A549 (cell line): ENCODE data around the gene ING5. TPM values are rescaled to one million over a fixed set of nuclear protein-coding genes. Genes with fewer than 3 reads are reported as not detected.
"Not testable (repeated sequence)": the region's sequence is repeated elsewhere in the genome, so short reads cannot be mapped to it uniquely, and the experiment has no call there.

Source experiments
- ATAC-seq, 2 experiments: fragments of 200-7000 bp in 1 of 2; fragments of >200 bp in 1 of 2; cut with Nextera tagmentation in 1 of 2; cut with Tn5 transposase in 1 of 2; 3 replicates each; pipeline versions ENCODE4 v1.8.0 to v1.9.1; 2018 to 2020; ENCODE audit warnings: mild to moderate bottlenecking in 1 of 2, moderate library complexity in 1 of 2
- CTCF ChIA-PET: fragments of 300-600 bp; sonication (Branson Sonifier 250); formaldehyde crosslinking; extraction: SDS; loops from one replicate; lab custom pipeline; 2021; ENCODE audit warnings: antibody characterized with exemption, inconsistent platforms; lab: Yijun Ruan, JAX
- POLR2A ChIA-PET: fragments of 350-600 bp; formaldehyde crosslinking; extraction: SDS; loops from one replicate; lab custom pipeline; 2021; ENCODE audit warnings: antibody characterized with exemption, inconsistent platforms; lab: Yijun Ruan, JAX
- DNase-seq, 2 experiments: peaks; one replicate each; pipeline versions ENCODE4 v3.0.0 to v3.0.0-alpha.2; 2011 to 2016; ENCODE audit warnings: low read depth in 1 of 2, low spot score in 1 of 2
- FAIRE-seq: peaks from 2 replicates; lab custom pipeline; 2011; peaks lifted over from hg19 to GRCh38; lab: Jason Lieb, UNC
- H3K27ac ChIP-seq, 2 experiments: fragments of >200 bp; sonication (Bioruptor Twin); formaldehyde crosslinking; 3 replicates each; pipeline ENCODE4 v1.5.1; 2016 to 2017
- H3K4me1 ChIP-seq: fragments of >200 bp; sonication (Bioruptor Twin); formaldehyde crosslinking; 3 replicates; pipeline ENCODE4 v1.6.1; 2016
- H3K4me2 ChIP-seq: fragments of >200 bp; sonication (Bioruptor Twin); formaldehyde crosslinking; 3 replicates; pipeline ENCODE4 v1.6.1; 2016
- H3K4me3 ChIP-seq: fragments of >200 bp; sonication (Bioruptor Twin); formaldehyde crosslinking; 3 replicates; pipeline ENCODE4 v1.5.1; 2016
- H3K9me3 ChIP-seq: fragments of >200 bp; sonication (Bioruptor Twin); formaldehyde crosslinking; 3 replicates; pipeline ENCODE4 v1.6.1; 2016
- CBX8 ChIP-seq: fragments of 200-600 bp; sonication (generic); IDR thresholded peaks from 2 replicates; pipeline ENCODE4 v1.6.1; 2016
- CEBPB ChIP-seq, 2 experiments: fragments of >200 bp in 1 of 2; sonication (Bioruptor Twin) in 1 of 2; formaldehyde crosslinking in 1 of 2; IDR thresholded peaks; 2 replicates each; pipeline ENCODE4 v1.6.1; 2012 to 2016
- CHD4 ChIP-seq: fragments of 200-600 bp; sonication (generic); IDR thresholded peaks from 2 replicates; pipeline ENCODE4 v1.6.1; 2016; ENCODE audit warnings: antibody characterized with exemption, mild to moderate bottlenecking, borderline replicate concordance
- ELK1 ChIP-seq: fragments of 150-350 bp; IDR thresholded peaks from 2 replicates; pipeline ENCODE4 v1.6.1; 2014; ENCODE audit warnings: low read depth, mild to moderate bottlenecking, low read length
- HDAC2 ChIP-seq: fragments of 200-600 bp; sonication (generic); IDR thresholded peaks from 2 replicates; pipeline ENCODE4 v1.6.1; 2016
- HMGXB4 ChIP-seq: fragments of 250-450 bp; sonication (Bioruptor Pico); IDR thresholded peaks from 2 replicates; pipeline ENCODE4 v1.5.0; 2021; ENCODE audit warnings: mild to moderate bottlenecking, moderate library complexity, borderline replicate concordance
- JUN ChIP-seq, 2 experiments: fragments of >200 bp; sonication (Bioruptor Twin); formaldehyde crosslinking; IDR thresholded peaks; 2 replicates in 1 of 2; 3 replicates in 1 of 2; pipeline ENCODE4 v1.6.1; 2016 to 2017
- KDM1A ChIP-seq: fragments of 200-600 bp; sonication (generic); IDR thresholded peaks from 2 replicates; pipeline ENCODE4 v1.6.1; 2016; ENCODE audit warnings: low read depth, mild to moderate bottlenecking
- MAFK ChIP-seq: fragments of 450-650 bp; IDR thresholded peaks from 2 replicates; pipeline ENCODE4 v1.6.1; 2014; ENCODE audit not compliant: partially characterized antibody
- NPAS2 ChIP-seq: fragments of 250-450 bp; sonication (Bioruptor Pico); IDR thresholded peaks from 2 replicates; pipeline ENCODE4 v1.8.0; 2022; ENCODE audit warnings: mild to moderate bottlenecking, moderate library complexity, borderline replicate concordance
- RAD21 ChIP-seq, 2 experiments: fragments of >200 bp in 1 of 2; sonication (Bioruptor Twin) in 1 of 2; formaldehyde crosslinking in 1 of 2; IDR thresholded peaks in 1 of 2; conservative IDR thresholded peaks in 1 of 2; 2 replicates in 1 of 2; 3 replicates in 1 of 2; pipeline ENCODE4 v1.6.1; 2012 to 2018; ENCODE audit warnings: inconsistent platforms in 1 of 2
- RCOR1 ChIP-seq: fragments of 150-350 bp; IDR thresholded peaks from 2 replicates; pipeline ENCODE4 v1.6.1; 2014; ENCODE audit warnings: antibody characterized with exemption, low read length, low read depth
- SMC3 ChIP-seq: fragments of >200 bp; sonication (Bioruptor Twin); formaldehyde crosslinking; IDR thresholded peaks from 3 replicates; pipeline ENCODE4 v1.6.1; 2018; ENCODE audit warnings: inconsistent platforms
- USF2 ChIP-seq: fragments of 450-650 bp; IDR thresholded peaks from 2 replicates; pipeline ENCODE4 v1.6.1; 2014; ENCODE audit warnings: antibody characterized with exemption
- ZFP36 ChIP-seq: fragments of 450-650 bp; IDR thresholded peaks from 2 replicates; pipeline ENCODE4 v1.6.1; 2014; ENCODE audit warnings: borderline replicate concordance; ENCODE audit not compliant: partially characterized antibody
- WGBS: methylation state at CpG from one replicate; pipeline ENCODE4 v1.1.6; 2017; ENCODE audit errors: missing lambda C conversion rate; 5-methylcytosine and 5-hydroxymethylcytosine counted together
- polyA plus RNA-seq, 4 experiments: library from polyadenylated mRNA; depleted of rRNA in 3 of 4; stranded (reverse); fragments of >200 nt; fragmentation: RNase III in 1 of 4; extraction: RNeasy Plus Mini Kit Qiagen cat#74134 plus additional on column Dnase treatment in 1 of 4; gene quantifications; 2 replicates in 3 of 4; 3 replicates in 1 of 4; pipeline ENCODE4 v1.2.3, GENCODE V29; 2011 to 2017

The ING5 gene
- polyA plus RNA-seq, 2 of the 4 experiments (the other 2 are of a cell fraction), result 28.6 to 29.6 TPM

- FAIRE-seq, result no peak
- CTCF ChIA-PET, result no interaction called here
- POLR2A ChIA-PET, result interaction anchor here (1.0 kb wide), 1 partner anchor 25 kb away, joined by 4 read pairs; the partner anchor contains the start of gene D2HGDH
These were observed 57.4 kb downstream of the ING5 start for GRCh38 chr2:241759067-241759807.

GRCh38 chr2:241759893-241760292 lies 58.1 kb downstream of the ING5 start:
- FAIRE-seq, ATAC-seq, H3K27ac ChIP-seq, H3K4me1 ChIP-seq, CTCF ChIA-PET, H3K4me3 ChIP-seq, POLR2A ChIA-PET, H3K4me2 ChIP-seq, DNase-seq, H3K9me3 ChIP-seq: not testable (repeated sequence)
- WGBS, result 100% methylated on average over 4 of the region's 16 CpGs

More at GRCh38 chr2:241759067-241759807, 57.4 kb downstream of the ING5 start:
- no peaks in the 10 kb centered on the region for H3K9me3 ChIP-seq
- DNase-seq (no peak), ATAC-seq (no peak)
- H3K4me2 ChIP-seq, result no peak overlapping the region
- no peak overlapping the region for H3K27ac ChIP-seq
- TF ChIP-seq MAFK (peak; percentile 65), CBX8 (no peak), USF2 (no peak), NPAS2 (no peak)
- no peak overlapping the region for H3K4me3 ChIP-seq
- no peaks in the 10 kb centered on the region for H3K4me1 ChIP-seq
- WGBS, result 92% methylated on average over 20 of the region's 20 CpGs

- Histone ChIP-seq H3K4me3 (no peak overlapping the region), H3K27ac (no peak overlapping the region), H3K9me3 (no peaks in the 10 kb centered on the region), H3K4me2 (no peak overlapping the region), H3K4me1 (no peaks in the 10 kb centered on the region)
- FAIRE-seq, result no peak
- no peak for DNase-seq
- POLR2A ChIA-PET, result no interaction called here
- WGBS, result 95% methylated on average over 11 of the region's 17 CpGs
- ATAC-seq, result no peak
- peak; percentile 95 for TF ChIP-seq CHD4
- no peak for TF ChIP-seq RCOR1
- peak in 1 of 2 experiments; percentile 50; a peak in 2 of 4 replicates for TF ChIP-seq CEBPB (IDR thresholded peaks at IDR 0.05)
- peak; percentile 93 for TF ChIP-seq KDM1A
- no peak for TF ChIP-seq JUN (IDR thresholded peaks at IDR 0.05)
- no peak for TF ChIP-seq MAFK
- TF ChIP-seq HDAC2, result peak; percentile 87; the same call in 1 of the 2 replicates
- CTCF ChIA-PET, result no interaction called here
These were observed 58.5 kb downstream of the ING5 start for GRCh38 chr2:241760301-241760771.

- H3K4me3 ChIP-seq, result no peak overlapping the region
- CTCF ChIA-PET, result interaction anchor here (0.8 kb wide), 1 partner anchor 116 kb away, joined by 3 read pairs; no protein-coding TSS in a partner anchor
- H3K4me1 ChIP-seq, result no peaks in the 10 kb centered on the region
- ATAC-seq (no peak), FAIRE-seq (no peak), DNase-seq (no peak)
- H3K9me3 ChIP-seq, result no peaks in the 10 kb centered on the region
- no peak overlapping the region for H3K27ac ChIP-seq
- POLR2A ChIA-PET, result no interaction called here
- H3K4me2 ChIP-seq, result no peak overlapping the region
- TF ChIP-seq ZFP36 (no peak), HMGXB4 (no peak), RAD21 (conservative IDR thresholded peaks at IDR 0.05 in 1 of 2, IDR thresholded peaks at IDR 0.05 in 1 of 2) (no peak), ELK1 (no peak), SMC3 (no peak), KDM1A (no peak), NPAS2 (no peak)
- WGBS, result 83% methylated on average over 18 of the region's 18 CpGs
These were observed 60.6 kb downstream of the ING5 start for GRCh38 chr2:241762321-241762932.
